Endothelial cell (in vitro differentiated cells): Measurements from ENCODE around the gene CLDN8. TPM values are rescaled to one million over a fixed set of nuclear protein-coding genes. Genes with fewer than 3 reads are reported as not detected.

Experiments used
- DNase-seq: peaks from one replicate; pipeline ENCODE4 v3.0.0; 2021; ENCODE audit warnings: low spot score
- H3K27ac Mint-ChIP-seq: one replicate; pipeline ENCODE4 v1.8.0; 2021; ENCODE audit warnings: mixed read lengths, inconsistent platforms; ENCODE audit not compliant: unreplicated experiment
- H3K27me3 Mint-ChIP-seq: one replicate; pipeline ENCODE4 v1.8.0; 2021; ENCODE audit warnings: mild to moderate bottlenecking, moderate library complexity, mixed read lengths, inconsistent platforms; ENCODE audit not compliant: unreplicated experiment
- H3K36me3 Mint-ChIP-seq: one replicate; pipeline ENCODE4 v1.8.0; 2021; ENCODE audit warnings: mild to moderate bottlenecking, low read depth, mixed read lengths, inconsistent platforms; ENCODE audit not compliant: unreplicated experiment
- H3K4me1 Mint-ChIP-seq: one replicate; pipeline ENCODE4 v1.8.0; 2021; ENCODE audit warnings: mild to moderate bottlenecking, mixed read lengths, inconsistent platforms; ENCODE audit not compliant: unreplicated experiment
- H3K4me3 Mint-ChIP-seq: one replicate; pipeline ENCODE4 v1.8.0; 2021; ENCODE audit warnings: mild to moderate bottlenecking, mixed read lengths, inconsistent platforms; ENCODE audit not compliant: unreplicated experiment
- H3K9me3 Mint-ChIP-seq: one replicate; pipeline ENCODE4 v1.8.0; 2021; ENCODE audit warnings: mixed read lengths, inconsistent platforms; ENCODE audit not compliant: unreplicated experiment
- CTCF ChIP-seq: fragments of 200-600 bp; sonication (generic); IDR thresholded peaks from one replicate; pipeline ENCODE4 v1.5.0; 2021; ENCODE audit warnings: antibody characterized with exemption; ENCODE audit not compliant: unreplicated experiment
- total RNA-seq: library from RNA; stranded (reverse); fragmentation: NEBNext Ultra II Directional; extraction: Animal tissue kit (Norgen Biotek cat#: 25700); gene quantifications from one replicate; pipeline ENCODE4 v1.2.1, GENCODE V29; 2021; ENCODE audit not compliant: unreplicated experiment

Gene CLDN8
- total RNA-seq, 1 donor from 2014 or later = not detected

- Mint-ChIP-seq H3K4me3 (no peak overlapping the region), H3K27ac (no peak overlapping the region), H3K4me1 (no peaks in the 10 kb centered on the region), H3K9me3 (no peaks in the 10 kb centered on the region), H3K27me3 (no peaks in the 10 kb centered on the region), H3K36me3 (no peaks in the 10 kb centered on the region)
- no peak for DNase-seq
- no peak for TF ChIP-seq CTCF
Observed at GRCh38 chr21:30227633-30228404, 11.9 kb upstream of the CLDN8 start.

- Mint-ChIP-seq H3K4me3 (no peak overlapping the region), H3K9me3 (no peaks in the 10 kb centered on the region), H3K27me3 (no peaks in the 10 kb centered on the region), H3K36me3 (no peaks in the 10 kb centered on the region), H3K4me1 (no peaks in the 10 kb centered on the region), H3K27ac (no peak overlapping the region)
- no peak for DNase-seq
- TF ChIP-seq CTCF = no peak
Observed at GRCh38 chr21:30227128-30227527, 11.2 kb upstream of the CLDN8 start.

GRCh38 chr21:30223596-30223995 lies 7.7 kb upstream of the CLDN8 start:
- H3K9me3 Mint-ChIP-seq = no peaks in the 10 kb centered on the region
- no peak for TF ChIP-seq CTCF
- H3K27ac Mint-ChIP-seq = no peak overlapping the region
- no peak for DNase-seq
- H3K4me3 Mint-ChIP-seq = no peak overlapping the region
- H3K27me3 Mint-ChIP-seq = no peaks in the 10 kb centered on the region
- H3K4me1 Mint-ChIP-seq = no peaks in the 10 kb centered on the region
- no peaks in the 10 kb centered on the region for H3K36me3 Mint-ChIP-seq

- no peaks in the 10 kb centered on the region for H3K9me3 Mint-ChIP-seq
- H3K4me3 Mint-ChIP-seq = no peak overlapping the region
- no peaks in the 10 kb centered on the region for H3K36me3 Mint-ChIP-seq
- no peaks in the 10 kb centered on the region for H3K4me1 Mint-ChIP-seq
- no peak for TF ChIP-seq CTCF
- DNase-seq = no peak
- H3K27me3 Mint-ChIP-seq = no peaks in the 10 kb centered on the region
- H3K27ac Mint-ChIP-seq = no peak overlapping the region
Observed at GRCh38 chr21:30222724-30223123, 6.8 kb upstream of the CLDN8 start.

- no peak overlapping the region for H3K27ac Mint-ChIP-seq
- no peaks in the 10 kb centered on the region for H3K9me3 Mint-ChIP-seq
- no peaks in the 10 kb centered on the region for H3K36me3 Mint-ChIP-seq
- no peaks in the 10 kb centered on the region for H3K4me1 Mint-ChIP-seq
- no peaks in the 10 kb centered on the region for H3K27me3 Mint-ChIP-seq
- TF ChIP-seq CTCF = no peak
- H3K4me3 Mint-ChIP-seq = no peak overlapping the region
- no peak for DNase-seq
Observed at GRCh38 chr21:30211071-30211470, 4.8 kb downstream of the CLDN8 start.
